SK-N-MC (cell line): Measurements from ENCODE around the gene TAB3.

Experiments used
- EZH2 ChIP-seq: fragments of 200-600 bp; sonication (generic); IDR thresholded peaks from one replicate; pipeline ENCODE4 v1.6.1; 2017; ENCODE audit warnings: antibody characterized with exemption
- POLR2AphosphoS5 ChIP-seq: IDR thresholded peaks from 2 replicates; pipeline ENCODE4 v1.6.1; 2012; ENCODE audit warnings: mild to moderate bottlenecking, low read depth, low read length, borderline replicate concordance

DNA sequence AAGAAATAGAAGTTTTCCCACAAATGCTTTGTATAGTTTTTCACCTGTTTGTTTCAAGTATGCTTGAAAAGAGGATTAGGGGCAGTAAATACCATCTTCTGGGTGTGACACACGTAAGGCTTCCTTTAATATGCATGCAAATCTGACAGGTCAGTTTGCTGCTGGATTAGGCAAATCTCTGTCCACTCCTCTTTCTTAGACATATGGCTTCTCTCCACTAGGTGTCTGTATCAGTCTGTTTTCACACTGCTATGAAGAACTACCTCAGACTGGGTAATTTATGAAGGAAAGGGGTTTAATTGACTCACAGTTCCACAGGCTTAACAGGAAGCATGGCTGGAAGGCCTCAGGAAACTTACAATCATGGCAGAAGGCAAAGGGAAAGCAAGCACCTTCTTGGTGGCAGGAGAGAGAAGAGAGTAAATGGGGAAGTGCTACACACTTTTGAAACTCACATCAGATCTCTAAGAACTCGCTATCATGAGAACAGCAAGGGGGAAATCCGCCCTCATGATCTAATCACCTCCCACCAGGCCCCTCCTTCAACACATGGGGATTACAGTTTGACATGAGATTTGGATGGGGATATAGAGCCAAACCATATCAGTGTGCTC, 66.9 kb downstream of the TAB3 start:
- no peak for TF ChIP-seq EZH2
- TF ChIP-seq POLR2AphosphoS5, result no peak
